ENCODE data around the gene ANKS1A.

The ANKS1A gene

GRCh38 chr6:34904990-34905613 is 16.0 kb downstream of the ANKS1A start:
- TF ChIP-seq GATA3 (IDR thresholded peaks at IDR 0.05; ENCODE audit: low read depth, low read length): no peak
- TF ChIP-seq GATA2 (IDR thresholded peaks at IDR 0.05; ENCODE audit: low read depth, low read length): no peak

- TF ChIP-seq GATA3 (IDR thresholded peaks at IDR 0.05; ENCODE audit: low read depth, low read length) (no peak), GATA2 (IDR thresholded peaks at IDR 0.05; ENCODE audit: low read depth, low read length) (no peak)
Measured at GRCh38 chr6:34906826-34907225, 17.8 kb downstream of the ANKS1A start.

- no peak for TF ChIP-seq GATA3 (IDR thresholded peaks at IDR 0.05; ENCODE audit: low read depth, low read length)
Measured at GRCh38 chr6:34908194-34908593, 19.1 kb downstream of the ANKS1A start.

GRCh38 chr6:34909320-34909883 is 20.3 kb downstream of the ANKS1A start:
- TF ChIP-seq GATA3 (IDR thresholded peaks at IDR 0.05; ENCODE audit: low read depth, low read length): no peak
- no peak for TF ChIP-seq GATA2 (IDR thresholded peaks at IDR 0.05; ENCODE audit: low read depth, low read length)

- TF ChIP-seq GATA3 (IDR thresholded peaks at IDR 0.05; ENCODE audit: low read depth, low read length) (no peak), GATA2 (IDR thresholded peaks at IDR 0.05; ENCODE audit: low read depth, low read length) (no peak)
Measured at GRCh38 chr6:34911822-34912221, 22.8 kb downstream of the ANKS1A start.

- TF ChIP-seq GATA2 (IDR thresholded peaks at IDR 0.05; ENCODE audit: low read depth, low read length) (no peak), GATA3 (IDR thresholded peaks at IDR 0.05; ENCODE audit: low read depth, low read length) (no peak)
Measured at GRCh38 chr6:34912715-34913464, 23.8 kb downstream of the ANKS1A start.

GRCh38 chr6:34914358-34914757 is 25.3 kb downstream of the ANKS1A start:
- no peak for TF ChIP-seq GATA2 (IDR thresholded peaks at IDR 0.05; ENCODE audit: low read depth, low read length)
- TF ChIP-seq GATA3 (IDR thresholded peaks at IDR 0.05; ENCODE audit: low read depth, low read length): no peak

DNA sequence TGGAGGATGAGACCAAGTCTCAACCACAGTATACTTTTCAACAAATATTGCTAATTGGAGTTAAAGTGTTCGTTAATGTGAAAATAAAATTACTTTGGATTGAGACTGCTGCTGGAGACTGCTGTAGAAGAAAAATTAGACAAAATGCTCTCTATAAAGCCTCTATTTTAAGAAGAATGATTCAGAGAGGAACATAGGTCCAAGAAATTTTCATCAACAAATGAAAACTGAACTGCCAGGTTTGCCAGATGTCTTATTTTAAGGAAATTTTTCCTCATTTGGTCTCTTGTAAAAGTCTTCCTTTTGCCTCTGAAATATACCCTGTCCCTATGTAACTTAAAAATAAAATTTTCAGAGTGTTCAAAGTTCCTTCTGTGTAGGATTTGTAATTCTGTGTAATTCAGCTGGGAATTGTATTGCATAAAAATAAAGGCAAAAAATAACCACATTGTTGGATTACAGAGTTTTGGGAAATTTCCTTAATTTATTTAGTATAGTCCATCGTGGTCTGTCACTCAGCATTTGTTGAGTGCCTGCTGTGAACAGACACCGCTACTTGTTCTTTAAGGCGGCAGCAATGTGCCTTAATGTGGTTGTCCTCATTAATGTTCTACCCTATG is 27.4 kb downstream of the ANKS1A start:
- TF ChIP-seq GATA2 (IDR thresholded peaks at IDR 0.05; ENCODE audit: low read depth, low read length): no peak
- no peak for TF ChIP-seq GATA3 (IDR thresholded peaks at IDR 0.05; ENCODE audit: low read depth, low read length)

DNA sequence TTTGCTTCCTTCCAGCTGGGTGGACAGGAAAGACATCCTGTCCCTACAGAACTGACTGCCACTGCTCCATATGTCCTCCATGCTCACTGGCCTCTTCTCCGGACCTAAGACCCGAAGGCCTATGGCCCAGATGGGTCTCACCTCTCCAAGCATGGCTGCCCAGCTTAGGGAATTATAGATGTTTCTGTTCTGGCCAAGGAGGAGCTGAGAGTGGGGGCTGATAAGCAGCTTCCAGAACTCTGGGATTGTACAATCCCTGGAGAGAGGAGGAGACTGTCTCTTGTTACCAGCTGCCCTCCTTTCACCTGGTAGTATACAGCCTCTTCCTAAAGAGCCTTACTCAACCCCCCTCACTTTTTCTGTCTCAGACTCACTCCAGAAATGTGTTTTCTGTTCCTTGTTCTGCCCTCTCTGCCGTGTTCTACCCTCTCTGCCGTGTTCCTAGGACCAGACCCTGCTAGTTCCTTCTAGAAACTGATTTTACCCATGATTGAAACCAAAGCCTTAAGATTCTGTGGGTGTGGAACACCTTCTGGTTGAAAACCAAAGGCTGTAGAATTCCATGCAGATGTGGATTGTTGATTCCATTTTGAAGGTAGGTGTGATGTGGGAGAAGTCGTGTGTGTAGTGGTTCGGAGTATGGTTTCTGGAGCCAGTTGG is 28.7 kb downstream of the ANKS1A start:
- TF ChIP-seq GATA2 (IDR thresholded peaks at IDR 0.05; ENCODE audit: low read depth, low read length) (no peak), GATA3 (IDR thresholded peaks at IDR 0.05; ENCODE audit: low read depth, low read length) (no peak)

DNA sequence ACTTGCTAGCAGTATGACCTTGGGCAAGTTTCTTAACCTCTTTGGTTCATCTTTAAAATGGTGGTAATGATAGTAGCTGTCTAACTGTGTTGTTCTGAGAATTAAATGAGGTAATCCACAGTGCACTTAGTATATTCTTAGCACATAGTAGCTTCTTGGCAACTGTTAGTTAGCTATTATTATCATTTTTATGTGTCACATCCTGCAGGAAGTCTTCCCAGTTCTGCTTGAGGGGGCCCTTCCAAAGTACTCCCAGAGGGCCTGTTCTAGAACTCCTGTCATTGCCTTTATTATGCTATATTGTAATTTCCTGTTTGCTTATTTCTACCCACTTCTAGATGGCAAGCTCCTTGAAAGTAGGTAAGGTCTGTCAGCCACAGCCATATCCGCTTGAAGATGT is 30.6 kb downstream of the ANKS1A start:
- TF ChIP-seq GATA3 (IDR thresholded peaks at IDR 0.05; ENCODE audit: low read depth, low read length) (no peak), GATA2 (IDR thresholded peaks at IDR 0.05; ENCODE audit: low read depth, low read length) (no peak)

- TF ChIP-seq GATA2 (IDR thresholded peaks at IDR 0.05; ENCODE audit: low read depth, low read length) (no peak), GATA3 (IDR thresholded peaks at IDR 0.05; ENCODE audit: low read depth, low read length) (no peak)
Measured at GRCh38 chr6:34920097-34920496, 31.0 kb downstream of the ANKS1A start.

- TF ChIP-seq GATA2 (IDR thresholded peaks at IDR 0.05; ENCODE audit: low read depth, low read length): no peak
- TF ChIP-seq GATA3 (IDR thresholded peaks at IDR 0.05; ENCODE audit: low read depth, low read length): no peak
Measured at GRCh38 chr6:34922177-34922663, 33.2 kb downstream of the ANKS1A start.

- TF ChIP-seq GATA2 (IDR thresholded peaks at IDR 0.05; ENCODE audit: low read depth, low read length) (no peak), GATA3 (IDR thresholded peaks at IDR 0.05; ENCODE audit: low read depth, low read length) (no peak)
Measured at GRCh38 chr6:34924831-34925625, 36.0 kb downstream of the ANKS1A start.
